ENCODE results near the gene BCAR3.
"Not testable (repeated sequence)": the region's sequence is repeated elsewhere in the genome, so short reads cannot be mapped to it uniquely, and the experiment has no call there.

Gene BCAR3

GRCh38 chr1:93687542-93687941 is 5.9 kb upstream of the BCAR3 start:
- no peak for DNase-seq (ENCODE audit: low spot score)

- no peak for DNase-seq (ENCODE audit: low spot score)
Observed at GRCh38 chr1:93686504-93687250, 5.0 kb upstream of the BCAR3 start.

- DNase-seq (ENCODE audit: low spot score): no peak
Observed at GRCh38 chr1:93685918-93686317, 4.3 kb upstream of the BCAR3 start.

- no peak for DNase-seq (ENCODE audit: low spot score)
Observed at GRCh38 chr1:93683234-93683633, 1.6 kb upstream of the BCAR3 start.

- DNase-seq (ENCODE audit: low spot score): no peak
Observed at GRCh38 chr1:93681989-93682412, 364 bp upstream of the BCAR3 start.

GRCh38 chr1:93680420-93681100 is 1.1 kb downstream of the BCAR3 start:
- DNase-seq (ENCODE audit: low spot score): peak; percentile 90

- no peak for DNase-seq (ENCODE audit: low spot score)
Observed at GRCh38 chr1:93680076-93680419, 1.6 kb downstream of the BCAR3 start.

- no peak for DNase-seq (ENCODE audit: low spot score)
Observed at GRCh38 chr1:93679546-93679945, 2.1 kb downstream of the BCAR3 start.

- no peak for DNase-seq (ENCODE audit: low spot score)
Observed at GRCh38 chr1:93678946-93679480, 2.6 kb downstream of the BCAR3 start.

- no peak for DNase-seq (ENCODE audit: low spot score)
Observed at GRCh38 chr1:93678491-93678890, 3.1 kb downstream of the BCAR3 start.

- DNase-seq (ENCODE audit: low spot score): no peak
Observed at GRCh38 chr1:93677729-93678128, 3.9 kb downstream of the BCAR3 start.

- no peak for DNase-seq (ENCODE audit: low spot score)
Observed at GRCh38 chr1:93676427-93676826, 5.2 kb downstream of the BCAR3 start.

- no peak for DNase-seq (ENCODE audit: low spot score)
Observed at GRCh38 chr1:93675931-93676330, 5.7 kb downstream of the BCAR3 start.

GRCh38 chr1:93675271-93675670 is 6.4 kb downstream of the BCAR3 start:
- DNase-seq (ENCODE audit: low spot score): no peak

GRCh38 chr1:93674071-93674470 is 7.6 kb downstream of the BCAR3 start:
- DNase-seq (ENCODE audit: low spot score): not testable (repeated sequence)

- DNase-seq (ENCODE audit: low spot score): no peak
Observed at GRCh38 chr1:93673163-93673829, 8.3 kb downstream of the BCAR3 start.

- DNase-seq (ENCODE audit: low spot score): no peak
Observed at GRCh38 chr1:93672477-93673162, 9.0 kb downstream of the BCAR3 start.

- DNase-seq (ENCODE audit: low spot score): no peak
Observed at GRCh38 chr1:93672069-93672468, 9.6 kb downstream of the BCAR3 start.

GRCh38 chr1:93671099-93671621 is 10.5 kb downstream of the BCAR3 start:
- DNase-seq (ENCODE audit: low spot score): no peak

- peak; percentile 79 for DNase-seq (ENCODE audit: low spot score)
Observed at GRCh38 chr1:93670141-93670540, 11.5 kb downstream of the BCAR3 start.

GRCh38 chr1:93669369-93669768 is 12.3 kb downstream of the BCAR3 start:
- DNase-seq (ENCODE audit: low spot score): no peak

GRCh38 chr1:93668951-93669350 is 12.7 kb downstream of the BCAR3 start:
- no peak for DNase-seq (ENCODE audit: low spot score)

All from AG08395 (cell line).